ENCODE results near the gene MCU.

- TF ChIP-seq CTCF (IDR thresholded peaks at IDR 0.05 in 2 of 3, conservative IDR thresholded peaks at IDR 0.05 in 1 of 3; ENCODE audit: control insufficient read depth in 2 of 3, extremely low read depth in 1 of 3, insufficient read depth in 1 of 3, low read depth in 3 of 3, low read length in 3 of 3) = no peak
- no peak for TF ChIP-seq YBX1 (IDR thresholded peaks at IDR 0.05)
- TF ChIP-seq E4F1 (IDR thresholded peaks at IDR 0.05; ENCODE audit: borderline replicate concordance, partially characterized antibody) = no peak
- TF ChIP-seq ATF2 (IDR thresholded peaks at IDR 0.05; ENCODE audit: low read length) = no peak
- TF ChIP-seq EZH2 (IDR thresholded peaks at IDR 0.05; ENCODE audit: borderline replicate concordance, control insufficient read depth, low read depth, low read length) = no peak
- no peak for TF ChIP-seq RFX5 (IDR thresholded peaks at IDR 0.05; ENCODE audit: low read depth, low read length)
- TF ChIP-seq KDM1A (IDR thresholded peaks at IDR 0.05; ENCODE audit: borderline replicate concordance) = no peak
- no peak for TF ChIP-seq ZZZ3 (IDR thresholded peaks at IDR 0.05; ENCODE audit: control insufficient read depth, insufficient read length, low read depth)
- TF ChIP-seq ZNF24 (IDR thresholded peaks at IDR 0.05) = no peak
Observed at GRCh38 chr10:72691470-72691862, 477 bp upstream of the MCU start.

Measured in GM12878 (cell line).